HG03558 (cell line): ENCODE data around the gene CLSTN1.
"Not testable (repeated sequence)": the region's sequence is repeated elsewhere in the genome, so short reads cannot be mapped to it uniquely, and the experiment has no call there.

ENCODE experiments used
- ATAC-seq: cut with Tn5 transposase; IDR thresholded peaks from one replicate; pipeline ENCODE4 v1.9.1; 2021; ENCODE audit warnings: moderate number of reproducible peaks; ENCODE audit not compliant: unreplicated experiment; ENCODE audit errors: extremely low read depth

CLSTN1 gene

DNA sequence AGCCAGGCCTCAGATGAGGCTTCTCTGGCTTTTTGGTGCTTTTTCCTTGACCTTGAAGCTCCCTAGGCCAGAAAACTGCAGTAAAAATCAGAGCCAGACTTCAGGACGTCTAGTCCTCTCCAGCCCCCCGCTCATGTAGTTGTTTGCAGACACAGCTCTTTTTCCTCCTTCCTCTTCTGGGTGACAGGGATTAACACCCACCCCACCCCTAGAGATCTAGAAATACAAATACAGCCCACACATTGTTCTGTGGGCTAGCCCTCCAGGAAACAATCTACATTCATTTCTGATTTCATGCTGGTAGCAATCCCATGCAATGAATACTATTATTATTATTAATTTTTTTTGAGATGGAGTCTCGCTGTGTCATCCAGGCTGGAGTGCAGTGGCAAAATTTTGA is 9.9 kb upstream of the CLSTN1 start:
- ATAC-seq = no peak

DNA sequence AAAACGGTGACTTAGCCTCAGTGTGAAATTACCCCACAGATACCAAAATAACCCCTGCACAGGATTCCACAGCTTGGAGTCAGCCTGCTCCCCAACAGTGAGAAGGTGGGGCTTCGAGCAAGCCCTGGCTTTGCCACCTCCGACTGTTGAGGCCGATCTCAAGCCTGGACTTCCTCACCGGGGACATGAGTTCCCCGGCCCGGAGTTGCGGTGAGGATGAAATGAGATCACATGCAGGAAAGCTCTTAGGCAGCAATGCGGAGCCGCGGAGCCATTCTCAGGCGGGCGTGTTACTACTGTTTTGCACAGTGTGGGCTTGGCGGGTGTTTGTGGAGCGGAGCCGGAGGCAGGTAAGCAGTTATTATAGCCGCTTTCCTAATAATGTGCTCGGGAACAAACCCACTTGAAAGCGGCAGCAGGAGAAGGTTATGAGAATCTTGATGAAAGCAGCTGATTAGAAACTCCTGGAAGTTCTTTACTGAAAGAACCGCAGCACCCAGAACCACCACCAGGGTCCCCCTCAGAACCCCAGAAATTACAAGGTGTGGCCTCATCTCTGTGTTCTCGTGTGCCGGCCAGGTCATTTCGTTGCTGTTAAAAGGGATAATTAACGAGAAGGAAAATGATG is 3.9 kb upstream of the CLSTN1 start:
- ATAC-seq = no peak

- ATAC-seq = no peak
Observed at GRCh38 chr1:9826616-9827015, 2.9 kb upstream of the CLSTN1 start.

DNA sequence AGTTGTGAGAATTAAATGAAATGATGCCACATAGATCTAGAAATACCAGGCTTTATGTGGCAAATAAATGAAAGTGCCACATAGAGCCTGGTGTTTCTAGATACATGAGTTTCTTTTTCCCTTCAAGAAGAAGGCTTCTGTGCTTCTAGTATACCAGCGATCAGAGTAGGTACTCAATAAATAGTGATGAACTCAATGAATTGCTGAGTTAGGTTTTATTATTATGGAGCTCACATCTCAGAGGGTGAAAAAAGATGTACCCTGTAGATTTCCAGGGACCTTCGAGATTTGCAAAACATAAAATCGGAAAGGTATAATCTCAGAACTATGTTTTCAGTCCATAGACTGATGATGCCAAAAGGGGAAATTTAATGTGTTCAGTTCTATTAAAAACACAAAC is 2.3 kb upstream of the CLSTN1 start:
- no peak for ATAC-seq

- ATAC-seq = no peak
Observed at GRCh38 chr1:9825093-9826074, 1.6 kb upstream of the CLSTN1 start.

GRCh38 chr1:9824702-9825089 is 931 bp upstream of the CLSTN1 start:
- ATAC-seq = no peak

DNA sequence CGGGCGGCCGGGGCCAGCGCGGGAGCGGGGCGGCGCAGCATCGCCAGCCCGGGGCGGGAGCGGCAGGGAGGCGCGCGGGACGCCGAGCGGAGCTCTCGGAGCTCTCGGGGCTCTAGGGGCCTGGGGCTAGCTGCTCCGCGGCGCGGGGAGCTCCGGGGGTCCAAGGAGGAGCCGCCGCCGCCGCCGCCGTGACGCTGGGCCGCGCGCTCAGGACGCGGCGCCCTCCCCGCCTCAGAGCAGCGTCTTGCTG is 147 bp downstream of the CLSTN1 start:
- ATAC-seq = no peak

GRCh38 chr1:9822897-9823692 is 670 bp downstream of the CLSTN1 start:
- ATAC-seq = no peak

GRCh38 chr1:9822490-9822889 is 1.3 kb downstream of the CLSTN1 start:
- ATAC-seq = no peak

DNA sequence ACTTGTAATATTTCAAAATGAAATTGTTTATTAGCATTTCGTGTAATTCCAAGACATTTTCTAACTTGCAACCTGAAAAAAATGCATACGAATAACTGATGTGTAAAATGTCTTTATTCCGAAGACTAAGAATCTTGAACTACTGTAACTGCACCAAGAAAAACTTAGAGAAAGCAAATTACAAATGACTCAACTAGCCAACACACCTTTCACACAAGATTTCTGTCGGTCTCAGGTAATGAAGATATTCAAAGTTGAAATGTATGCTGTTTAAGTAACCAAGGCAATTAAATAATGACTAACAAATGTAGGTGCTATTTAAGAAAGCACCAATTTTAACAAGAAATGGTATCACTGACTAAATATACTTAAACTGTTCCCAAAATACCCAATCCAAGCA is 2.1 kb downstream of the CLSTN1 start:
- no peak for ATAC-seq

DNA sequence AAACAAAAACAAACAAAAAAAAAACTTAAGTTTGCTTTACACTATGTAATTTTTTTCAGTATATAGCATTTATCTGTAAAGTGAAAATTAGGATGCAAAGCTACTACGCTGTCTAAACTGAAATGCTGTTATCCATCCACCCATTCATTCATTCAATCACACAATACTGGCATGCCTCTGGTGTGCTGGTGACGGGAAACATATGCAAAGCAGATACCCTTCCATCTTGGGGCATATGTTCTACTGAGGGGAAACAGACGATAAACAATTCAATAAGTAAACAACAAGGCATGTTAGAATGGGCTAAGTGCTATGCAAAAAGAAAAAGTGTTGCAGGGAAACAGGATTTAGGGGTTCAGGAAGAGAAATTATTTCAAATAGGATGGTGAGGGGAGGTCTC is 3.2 kb downstream of the CLSTN1 start:
- ATAC-seq = no peak

- ATAC-seq = no peak
Observed at GRCh38 chr1:9817734-9818133, 6.0 kb downstream of the CLSTN1 start.

- no peak for ATAC-seq
Observed at GRCh38 chr1:9816199-9816598, 7.6 kb downstream of the CLSTN1 start.

GRCh38 chr1:9815150-9815549 is 8.6 kb downstream of the CLSTN1 start:
- no peak for ATAC-seq

DNA sequence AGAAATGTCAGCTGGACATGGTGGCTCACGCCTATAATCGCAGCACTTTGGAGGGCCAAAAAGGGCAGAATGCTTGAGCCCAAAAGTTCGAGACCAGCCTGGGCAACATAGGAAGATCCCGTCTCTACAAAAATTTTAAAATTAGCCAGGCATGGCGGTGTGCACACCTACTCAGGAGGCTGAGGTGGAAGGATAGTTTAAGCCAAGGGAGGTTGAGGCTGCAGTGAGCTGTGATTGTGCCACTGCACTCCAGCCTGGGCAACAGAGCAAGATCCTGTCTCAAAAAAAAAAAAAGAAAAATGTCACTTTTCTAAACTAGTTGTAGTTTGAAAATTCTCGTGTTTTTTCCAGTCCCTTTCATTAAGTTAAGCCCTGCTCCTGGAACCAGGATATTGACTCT is 9.1 kb downstream of the CLSTN1 start:
- ATAC-seq = no peak

DNA sequence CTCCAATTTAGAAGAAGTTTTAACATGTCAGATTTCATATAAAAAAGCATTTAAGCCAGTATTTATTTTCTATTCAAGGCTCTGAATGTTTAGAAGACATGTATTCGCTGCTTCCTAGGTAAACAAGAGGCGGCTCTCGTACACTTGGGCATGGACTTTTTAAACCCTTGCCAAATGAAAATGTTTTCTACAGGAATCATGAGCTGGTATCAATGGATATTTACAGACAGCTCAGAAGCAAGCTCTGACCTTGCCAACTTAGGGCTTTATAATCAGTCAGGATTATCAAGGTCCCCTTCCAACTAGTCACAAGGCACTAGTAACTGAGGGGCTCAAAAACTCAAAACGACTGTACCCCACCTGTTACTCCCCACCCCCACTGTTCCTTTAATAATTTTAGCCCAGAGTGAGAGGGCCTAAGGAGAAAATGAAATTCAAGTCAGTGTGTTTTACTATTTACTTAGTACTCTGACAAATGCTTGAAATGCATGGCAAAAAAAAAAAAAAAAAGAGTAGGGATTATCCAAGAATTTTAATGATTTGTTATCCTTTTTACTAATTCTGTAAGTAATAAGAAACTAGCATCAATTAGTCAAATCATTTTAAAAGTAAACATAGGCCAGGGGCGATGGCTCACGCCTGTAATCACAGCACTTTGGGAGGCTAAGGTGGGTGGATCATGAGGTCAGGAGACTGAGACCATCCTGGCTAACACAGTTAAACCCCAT is 12.4 kb downstream of the CLSTN1 start:
- ATAC-seq = no peak

DNA sequence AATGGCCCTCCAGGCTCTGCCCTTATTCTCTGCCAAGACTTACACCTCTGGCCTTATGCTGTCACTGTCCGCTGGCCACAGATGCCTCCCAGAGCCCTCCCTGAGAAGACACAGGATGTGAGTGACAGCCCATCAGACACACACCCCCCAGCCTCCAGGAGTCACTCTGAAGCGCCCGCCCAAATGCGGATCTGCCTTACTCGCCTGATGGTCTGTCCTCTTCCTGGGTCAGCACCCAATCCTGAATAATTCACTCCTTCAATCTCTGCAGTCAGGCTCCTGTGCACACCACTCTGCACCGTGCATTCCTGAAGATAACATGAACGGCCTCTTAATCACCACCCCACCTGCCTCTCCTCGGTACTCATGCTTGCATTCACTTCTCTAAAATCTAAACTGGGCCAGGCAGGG is 14.7 kb downstream of the CLSTN1 start:
- ATAC-seq = no peak

DNA sequence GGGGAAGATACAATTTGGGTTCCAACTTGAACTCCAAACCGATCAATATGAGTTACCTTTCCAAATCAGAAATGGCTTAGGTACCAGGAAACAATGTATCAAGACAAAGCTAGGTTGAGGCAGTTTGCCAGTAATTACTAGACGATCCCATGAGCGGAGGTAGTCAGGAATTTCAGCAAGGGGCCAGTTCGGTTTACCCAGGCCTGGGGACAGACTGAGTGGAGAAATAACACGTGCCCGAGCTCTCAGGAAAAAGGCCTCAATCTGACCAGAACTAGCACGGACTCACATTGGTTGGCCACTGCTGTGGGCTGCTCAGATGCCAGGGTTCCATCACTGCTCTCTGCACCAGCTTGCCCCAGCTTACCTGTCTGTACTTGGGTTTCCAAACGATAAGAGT is 15.3 kb downstream of the CLSTN1 start:
- no peak for ATAC-seq

GRCh38 chr1:9807541-9807940 is 16.2 kb downstream of the CLSTN1 start:
- no peak for ATAC-seq

- not testable (repeated sequence) for ATAC-seq
Observed at GRCh38 chr1:9805972-9806371, 17.8 kb downstream of the CLSTN1 start.
